Mammary epithelial cell (primary cell): ENCODE measurements around the gene PIP5K1C.

ENCODE experiments used
- CTCF ChIP-seq, 2 donors: IDR thresholded peaks in 1 of 2; conservative IDR thresholded peaks in 1 of 2; 2 replicates each; pipeline ENCODE4 v1.5.1; 2011 to 2012; ENCODE audit warnings: inconsistent platforms in 2 of 2, low read length in 2 of 2, mild to moderate bottlenecking in 2 of 2, control low read depth in 1 of 2, low read depth in 1 of 2; ENCODE audit not compliant: insufficient read depth in 1 of 2; ENCODE audit errors: extremely low read depth in 1 of 2
- EZH2 ChIP-seq: IDR thresholded peaks from 2 replicates; pipeline ENCODE4 v1.6.1; 2012; ENCODE audit warnings: low read length, inconsistent platforms, borderline replicate concordance

GRCh38 chr19:3595521-3596061, 104.7 kb downstream of the PIP5K1C start:
- no peak for TF ChIP-seq CTCF (conservative IDR thresholded peaks at IDR 0.05 in 1 of 2, IDR thresholded peaks at IDR 0.05 in 1 of 2; ENCODE audit: extremely low read depth in 1 of 2, insufficient read depth in 1 of 2, low read depth in 1 of 2, low read length in 2 of 2)
- TF ChIP-seq EZH2, result no peak
